GM23338 (cell line): ENCODE data around the gene SMIM28. TPM values are rescaled to one million over a fixed set of nuclear protein-coding genes. Genes with fewer than 3 reads are reported as not detected.
"Not testable (repeated sequence)": the region's sequence is repeated elsewhere in the genome, so short reads cannot be mapped to it uniquely, and the experiment has no call there.

Experiments
- ATAC-seq: fragments of 200-7000 bp; cut with Tn5 transposase; 3 replicates; pipeline ENCODE4 v1.9.1; 2020
- DNase-seq: peaks from one replicate; pipeline ENCODE4 v3.0.0-alpha.2; 2015; ENCODE audit warnings: low spot score
- H2AFZ ChIP-seq: fragments of 200-600 bp; sonication (generic); 2 replicates; pipeline ENCODE4 v1.8.0; 2016; ENCODE audit warnings: antibody characterized with exemption, mild to moderate bottlenecking, moderate library complexity
- H3F3A ChIP-seq: fragments of 200-600 bp; sonication (generic); replicated peaks from 2 replicates; pipeline ENCODE4 v1.8.0; 2017; ENCODE audit warnings: antibody characterized with exemption, mixed run types, low read depth
- H3K27ac ChIP-seq: fragments of 200-600 bp; sonication (generic); 2 replicates; pipeline ENCODE4 v1.6.1; 2016; ENCODE audit warnings: low read depth
- H3K27me3 ChIP-seq: fragments of 200-600 bp; sonication (generic); 2 replicates; pipeline ENCODE4 v1.8.0; 2016; ENCODE audit warnings: mild to moderate bottlenecking, mixed run types, moderate library complexity; ENCODE audit not compliant: insufficient read depth
- H3K36me3 ChIP-seq: fragments of 200-600 bp; sonication (generic); 2 replicates; pipeline ENCODE4 v1.8.0; 2016; ENCODE audit warnings: mild to moderate bottlenecking; ENCODE audit not compliant: insufficient read depth
- H3K4me1 ChIP-seq: fragments of 200-600 bp; sonication (generic); 2 replicates; pipeline ENCODE4 v1.8.0; 2016; ENCODE audit warnings: mild to moderate bottlenecking, moderate library complexity; ENCODE audit not compliant: insufficient read depth
- H3K4me2 ChIP-seq: fragments of 200-600 bp; sonication (generic); 2 replicates; pipeline ENCODE4 v1.7.1; 2017; ENCODE audit warnings: mixed run types
- H3K4me3 ChIP-seq: fragments of 200-600 bp; sonication (generic); 2 replicates; pipeline ENCODE4 v1.6.1; 2016; ENCODE audit warnings: mixed run types
- H3K79me2 ChIP-seq: fragments of 200-600 bp; sonication (generic); replicated peaks from 2 replicates; pipeline ENCODE4 v1.8.0; 2017; ENCODE audit warnings: mild to moderate bottlenecking; ENCODE audit not compliant: insufficient read depth
- H3K9me2 ChIP-seq: fragments of 200-600 bp; sonication (generic); 2 replicates; pipeline ENCODE4 v1.8.0; 2017; ENCODE audit not compliant: insufficient read depth
- H4K20me1 ChIP-seq: fragments of 200-600 bp; sonication (generic); replicated peaks from 2 replicates; pipeline ENCODE4 v1.8.0; 2017; ENCODE audit warnings: mild to moderate bottlenecking; ENCODE audit not compliant: insufficient read depth
- H3K27ac Mint-ChIP-seq: 2 replicates; pipeline ENCODE4 v1.8.0; 2020; ENCODE audit warnings: inconsistent platforms, mild to moderate bottlenecking, moderate library complexity, mixed read lengths
- H3K27me3 Mint-ChIP-seq: 3 replicates; pipeline ENCODE4 v1.8.0; 2022; ENCODE audit warnings: low read depth, mild to moderate bottlenecking, moderate library complexity, mixed read lengths, inconsistent platforms; ENCODE audit not compliant: insufficient read depth, poor library complexity
- H3K36me3 Mint-ChIP-seq: 3 replicates; pipeline ENCODE4 v1.8.0; 2021; ENCODE audit warnings: low read depth, mild to moderate bottlenecking, inconsistent platforms, moderate library complexity, mixed read lengths
- H3K4me1 Mint-ChIP-seq: 3 replicates; pipeline ENCODE4 v1.8.0; 2020; ENCODE audit warnings: mild to moderate bottlenecking, inconsistent platforms, mixed read lengths
- H3K4me3 Mint-ChIP-seq: 3 replicates; pipeline ENCODE4 v1.8.0; 2021; ENCODE audit warnings: moderate library complexity, mild to moderate bottlenecking, inconsistent platforms, mixed read lengths
- H3K9me3 Mint-ChIP-seq: 3 replicates; pipeline ENCODE4 v1.8.0; 2020; ENCODE audit warnings: moderate library complexity, mild to moderate bottlenecking, inconsistent platforms, mixed read lengths
- NANOG ChIP-seq: IDR thresholded peaks from 2 replicates; pipeline ENCODE4 v1.6.1; 2016; ENCODE audit warnings: antibody characterized with exemption, borderline replicate concordance
- POLR2AphosphoS5 ChIP-seq: IDR thresholded peaks from 2 replicates; pipeline ENCODE4 v1.6.1; 2016; ENCODE audit warnings: antibody characterized with exemption, low read depth
- ZNF114 ChIP-seq: fragments of 250-450 bp; sonication (Bioruptor Pico); IDR thresholded peaks from 2 replicates; pipeline ENCODE4 v1.5.0; 2020; ENCODE audit warnings: mild to moderate bottlenecking, moderate library complexity
- polyA plus RNA-seq: library from polyadenylated mRNA; unstranded; fragments of >200 nt; fragmentation: Nextera tagmentation; extraction: Ambion mirVana; gene quantifications from 2 replicates; pipeline ENCODE4 v1.2.1, GENCODE V29; 2016
- total RNA-seq: library from RNA; depleted of rRNA; stranded (reverse); fragments of >200 nt; shearing (Covaris generic); gene quantifications from 2 replicates; pipeline ENCODE4 v1.2.3, GENCODE V29; 2014
- TF ChIP-seq, protein P1 (sequence below), 2 experiments: fragments of 200-600 bp in 1 of 2; sonication (generic) in 1 of 2; conservative IDR thresholded peaks; 2 replicates each; pipeline versions ENCODE4 v1.5.1 to v1.6.1; 2016 to 2017; ENCODE audit warnings: antibody characterized with exemption in 2 of 2, low read depth in 2 of 2, mild to moderate bottlenecking in 2 of 2, moderate library complexity in 1 of 2
- TF ChIP-seq, protein P2 (sequence below): fragments of 250-450 bp; sonication (Bioruptor Pico); IDR thresholded peaks from 2 replicates; pipeline ENCODE4 v1.5.0; 2020; ENCODE audit warnings: mild to moderate bottlenecking, moderate library complexity

The SMIM28 gene
- total and polyA plus RNA-seq, 2 experiments from 2014 or later, result not detected

DNA sequence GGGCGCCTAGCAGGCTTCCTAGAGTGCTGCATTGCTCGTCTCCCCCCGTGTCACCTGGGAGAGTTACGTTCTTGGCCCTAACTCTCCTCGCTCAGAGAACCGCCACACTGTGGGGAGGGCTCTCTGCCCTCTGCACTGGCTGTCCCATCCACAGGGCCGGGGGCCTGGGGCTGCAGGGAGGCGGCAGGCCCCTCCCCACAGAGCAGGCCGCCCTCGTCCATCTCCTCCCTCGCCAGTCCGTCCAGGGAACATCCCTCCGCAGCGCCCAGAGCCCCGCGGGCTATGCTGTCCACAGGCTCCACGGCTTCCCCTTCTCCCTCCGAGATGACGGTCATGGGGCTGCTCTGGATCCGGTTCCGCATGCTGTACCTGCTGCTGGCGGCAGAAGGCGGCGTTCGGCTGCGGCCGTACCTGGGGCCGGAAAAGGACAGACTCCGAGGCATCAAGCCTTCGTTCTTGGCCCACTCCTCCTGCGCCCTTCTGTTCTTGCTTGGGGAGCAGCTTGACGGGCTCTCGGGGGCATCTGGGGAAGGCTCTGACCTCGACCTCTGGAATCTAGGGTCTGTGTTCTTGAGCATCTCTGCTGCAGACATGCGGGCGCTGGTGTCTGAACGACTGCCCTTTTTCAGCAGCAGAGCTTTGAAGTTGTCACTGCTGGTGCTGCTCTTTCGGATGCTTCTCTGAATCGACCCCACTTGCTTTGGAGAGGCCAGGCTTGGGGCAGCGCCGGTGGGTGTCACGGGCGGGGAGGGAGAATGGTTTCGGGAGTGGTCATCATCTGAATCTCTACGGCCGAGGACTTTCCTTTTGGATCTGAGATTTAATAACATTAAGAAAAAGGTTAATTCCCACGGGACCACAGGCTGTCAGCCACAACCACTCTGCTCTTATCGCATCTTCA is 46.5 kb downstream of the SMIM28 start:
- H3K36me3 Mint-ChIP-seq, result peaks cover 27% of the 10 kb centered on the region
- no peaks in the 10 kb centered on the region for H3K9me2 ChIP-seq
- no peaks in the 10 kb centered on the region for H3K79me2 ChIP-seq
- H3K27ac ChIP-seq, result no peak overlapping the region
- no peak overlapping the region for H3K4me3 Mint-ChIP-seq
- TF ChIP-seq, protein P1, sequence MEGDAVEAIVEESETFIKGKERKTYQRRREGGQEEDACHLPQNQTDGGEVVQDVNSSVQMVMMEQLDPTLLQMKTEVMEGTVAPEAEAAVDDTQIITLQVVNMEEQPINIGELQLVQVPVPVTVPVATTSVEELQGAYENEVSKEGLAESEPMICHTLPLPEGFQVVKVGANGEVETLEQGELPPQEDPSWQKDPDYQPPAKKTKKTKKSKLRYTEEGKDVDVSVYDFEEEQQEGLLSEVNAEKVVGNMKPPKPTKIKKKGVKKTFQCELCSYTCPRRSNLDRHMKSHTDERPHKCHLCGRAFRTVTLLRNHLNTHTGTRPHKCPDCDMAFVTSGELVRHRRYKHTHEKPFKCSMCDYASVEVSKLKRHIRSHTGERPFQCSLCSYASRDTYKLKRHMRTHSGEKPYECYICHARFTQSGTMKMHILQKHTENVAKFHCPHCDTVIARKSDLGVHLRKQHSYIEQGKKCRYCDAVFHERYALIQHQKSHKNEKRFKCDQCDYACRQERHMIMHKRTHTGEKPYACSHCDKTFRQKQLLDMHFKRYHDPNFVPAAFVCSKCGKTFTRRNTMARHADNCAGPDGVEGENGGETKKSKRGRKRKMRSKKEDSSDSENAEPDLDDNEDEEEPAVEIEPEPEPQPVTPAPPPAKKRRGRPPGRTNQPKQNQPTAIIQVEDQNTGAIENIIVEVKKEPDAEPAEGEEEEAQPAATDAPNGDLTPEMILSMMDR (conservative IDR thresholded peaks at IDR 0.05; ENCODE audit: low read depth in 2 of 2), result peak in 1 of 2 experiments; percentile 49; a peak in 2 of 4 replicates
- no peak for TF ChIP-seq ZNF114 (CRISPR knock-in tag)
- no peak overlapping the region for H2AFZ ChIP-seq
- no peaks in the 10 kb centered on the region for H3K27me3 ChIP-seq
- H3K4me1 ChIP-seq, result no peaks in the 10 kb centered on the region
- H3F3A ChIP-seq, result no peaks in the 10 kb centered on the region
- H3K9me3 Mint-ChIP-seq, result no peaks in the 10 kb centered on the region
- ATAC-seq (peak; percentile 76), DNase-seq (peak; percentile 53)
- no peaks in the 10 kb centered on the region for H3K36me3 ChIP-seq
- no peak overlapping the region for H3K27ac Mint-ChIP-seq
- H3K4me2 ChIP-seq, result no peak overlapping the region
- H3K27me3 Mint-ChIP-seq, result peaks cover 9% of the 10 kb centered on the region
- peaks cover under 1% of the 10 kb centered on the region; the same call in 2 of the 3 replicates for H3K4me1 Mint-ChIP-seq
- H4K20me1 ChIP-seq, result no peaks in the 10 kb centered on the region; the same call in 1 of the 2 replicates
- H3K4me3 ChIP-seq, result no peak overlapping the region

DNA sequence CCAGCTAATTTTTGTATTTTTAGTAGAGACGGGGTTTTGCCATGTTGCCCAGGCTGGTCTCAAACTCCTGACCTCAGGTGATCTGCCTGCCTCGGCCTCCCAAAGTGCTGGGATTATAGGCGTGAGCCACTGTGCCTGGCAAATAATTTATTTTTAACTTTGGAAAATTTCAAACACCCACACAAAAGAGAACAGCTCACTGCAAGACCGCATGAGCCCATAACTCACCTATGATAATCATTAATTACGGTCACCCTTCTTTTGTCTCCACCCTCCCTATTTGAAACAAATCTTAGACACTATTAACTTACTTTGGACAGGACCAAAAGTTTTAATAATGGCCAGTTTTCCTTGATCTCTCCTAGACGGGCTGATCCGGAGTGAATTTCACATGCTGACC is 47.6 kb downstream of the SMIM28 start:
- H3K4me3 ChIP-seq, H3K4me3 Mint-ChIP-seq, H3F3A ChIP-seq, H3K79me2 ChIP-seq, H3K27ac Mint-ChIP-seq, H3K9me2 ChIP-seq, ATAC-seq, H3K27ac ChIP-seq, H3K27me3 Mint-ChIP-seq, H3K4me1 Mint-ChIP-seq, H3K4me2 ChIP-seq, H2AFZ ChIP-seq, H3K4me1 ChIP-seq, H3K27me3 ChIP-seq, H3K9me3 Mint-ChIP-seq, H4K20me1 ChIP-seq, DNase-seq, H3K36me3 ChIP-seq: not testable (repeated sequence)
- H3K36me3 Mint-ChIP-seq, result peaks cover 24% of the 10 kb centered on the region

DNA sequence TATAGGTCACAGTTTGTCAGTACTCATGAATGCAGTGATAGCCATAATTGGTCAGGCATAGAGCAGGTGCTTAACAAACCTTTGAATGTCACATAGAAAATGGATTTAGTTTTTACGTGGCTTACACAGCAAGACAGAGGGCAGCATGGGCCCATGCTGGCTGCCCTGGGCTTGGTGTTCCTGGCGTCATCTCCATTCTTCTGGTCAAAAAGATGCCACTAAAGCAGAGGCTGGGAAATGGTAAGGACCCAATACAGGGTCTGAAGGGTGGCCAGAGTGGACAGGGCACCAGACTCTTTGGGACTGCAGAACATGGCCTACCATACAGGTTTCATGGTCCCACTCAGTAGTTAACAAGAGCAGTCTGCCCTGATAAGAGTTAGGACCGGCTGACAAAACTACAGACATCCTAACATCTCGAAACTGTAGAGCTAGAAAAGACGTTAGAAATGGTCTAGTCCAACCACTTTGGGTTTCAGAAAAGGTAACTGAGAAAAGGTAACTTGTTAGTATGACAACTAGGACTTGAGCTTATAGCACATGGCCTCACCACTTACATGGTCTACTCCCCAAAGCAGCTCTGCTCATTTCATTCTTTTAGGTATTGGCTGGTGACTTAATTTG is 48.9 kb downstream of the SMIM28 start:
- H3K79me2 ChIP-seq, result no peaks in the 10 kb centered on the region
- H4K20me1 ChIP-seq, result no peaks in the 10 kb centered on the region
- Mint-ChIP-seq H3K4me1 (peaks cover 19% of the 10 kb centered on the region), H3K27ac (no peak overlapping the region), H3K4me3 (no peak overlapping the region), H3K27me3 (peaks cover 4% of the 10 kb centered on the region), H3K9me3 (no peaks in the 10 kb centered on the region), H3K36me3 (peaks cover 18% of the 10 kb centered on the region)
- no peak overlapping the region for H3K27ac ChIP-seq
- DNase-seq (no peak), ATAC-seq (no peak)
- 0 out of 2 replicates have a peak, but pooled peaks cover 7% of the 10 kb centered on the region for H3F3A ChIP-seq
- no peaks in the 10 kb centered on the region for H3K36me3 ChIP-seq
- H2AFZ ChIP-seq, result no peak overlapping the region
- H3K4me1 ChIP-seq, result no peaks in the 10 kb centered on the region
- H3K27me3 ChIP-seq, result no peaks in the 10 kb centered on the region
- no peak overlapping the region for H3K4me3 ChIP-seq
- no peak overlapping the region for H3K4me2 ChIP-seq
- no peaks in the 10 kb centered on the region for H3K9me2 ChIP-seq
- TF ChIP-seq POLR2AphosphoS5 (no peak), NANOG (no peak)
- TF ChIP-seq, protein P2, sequence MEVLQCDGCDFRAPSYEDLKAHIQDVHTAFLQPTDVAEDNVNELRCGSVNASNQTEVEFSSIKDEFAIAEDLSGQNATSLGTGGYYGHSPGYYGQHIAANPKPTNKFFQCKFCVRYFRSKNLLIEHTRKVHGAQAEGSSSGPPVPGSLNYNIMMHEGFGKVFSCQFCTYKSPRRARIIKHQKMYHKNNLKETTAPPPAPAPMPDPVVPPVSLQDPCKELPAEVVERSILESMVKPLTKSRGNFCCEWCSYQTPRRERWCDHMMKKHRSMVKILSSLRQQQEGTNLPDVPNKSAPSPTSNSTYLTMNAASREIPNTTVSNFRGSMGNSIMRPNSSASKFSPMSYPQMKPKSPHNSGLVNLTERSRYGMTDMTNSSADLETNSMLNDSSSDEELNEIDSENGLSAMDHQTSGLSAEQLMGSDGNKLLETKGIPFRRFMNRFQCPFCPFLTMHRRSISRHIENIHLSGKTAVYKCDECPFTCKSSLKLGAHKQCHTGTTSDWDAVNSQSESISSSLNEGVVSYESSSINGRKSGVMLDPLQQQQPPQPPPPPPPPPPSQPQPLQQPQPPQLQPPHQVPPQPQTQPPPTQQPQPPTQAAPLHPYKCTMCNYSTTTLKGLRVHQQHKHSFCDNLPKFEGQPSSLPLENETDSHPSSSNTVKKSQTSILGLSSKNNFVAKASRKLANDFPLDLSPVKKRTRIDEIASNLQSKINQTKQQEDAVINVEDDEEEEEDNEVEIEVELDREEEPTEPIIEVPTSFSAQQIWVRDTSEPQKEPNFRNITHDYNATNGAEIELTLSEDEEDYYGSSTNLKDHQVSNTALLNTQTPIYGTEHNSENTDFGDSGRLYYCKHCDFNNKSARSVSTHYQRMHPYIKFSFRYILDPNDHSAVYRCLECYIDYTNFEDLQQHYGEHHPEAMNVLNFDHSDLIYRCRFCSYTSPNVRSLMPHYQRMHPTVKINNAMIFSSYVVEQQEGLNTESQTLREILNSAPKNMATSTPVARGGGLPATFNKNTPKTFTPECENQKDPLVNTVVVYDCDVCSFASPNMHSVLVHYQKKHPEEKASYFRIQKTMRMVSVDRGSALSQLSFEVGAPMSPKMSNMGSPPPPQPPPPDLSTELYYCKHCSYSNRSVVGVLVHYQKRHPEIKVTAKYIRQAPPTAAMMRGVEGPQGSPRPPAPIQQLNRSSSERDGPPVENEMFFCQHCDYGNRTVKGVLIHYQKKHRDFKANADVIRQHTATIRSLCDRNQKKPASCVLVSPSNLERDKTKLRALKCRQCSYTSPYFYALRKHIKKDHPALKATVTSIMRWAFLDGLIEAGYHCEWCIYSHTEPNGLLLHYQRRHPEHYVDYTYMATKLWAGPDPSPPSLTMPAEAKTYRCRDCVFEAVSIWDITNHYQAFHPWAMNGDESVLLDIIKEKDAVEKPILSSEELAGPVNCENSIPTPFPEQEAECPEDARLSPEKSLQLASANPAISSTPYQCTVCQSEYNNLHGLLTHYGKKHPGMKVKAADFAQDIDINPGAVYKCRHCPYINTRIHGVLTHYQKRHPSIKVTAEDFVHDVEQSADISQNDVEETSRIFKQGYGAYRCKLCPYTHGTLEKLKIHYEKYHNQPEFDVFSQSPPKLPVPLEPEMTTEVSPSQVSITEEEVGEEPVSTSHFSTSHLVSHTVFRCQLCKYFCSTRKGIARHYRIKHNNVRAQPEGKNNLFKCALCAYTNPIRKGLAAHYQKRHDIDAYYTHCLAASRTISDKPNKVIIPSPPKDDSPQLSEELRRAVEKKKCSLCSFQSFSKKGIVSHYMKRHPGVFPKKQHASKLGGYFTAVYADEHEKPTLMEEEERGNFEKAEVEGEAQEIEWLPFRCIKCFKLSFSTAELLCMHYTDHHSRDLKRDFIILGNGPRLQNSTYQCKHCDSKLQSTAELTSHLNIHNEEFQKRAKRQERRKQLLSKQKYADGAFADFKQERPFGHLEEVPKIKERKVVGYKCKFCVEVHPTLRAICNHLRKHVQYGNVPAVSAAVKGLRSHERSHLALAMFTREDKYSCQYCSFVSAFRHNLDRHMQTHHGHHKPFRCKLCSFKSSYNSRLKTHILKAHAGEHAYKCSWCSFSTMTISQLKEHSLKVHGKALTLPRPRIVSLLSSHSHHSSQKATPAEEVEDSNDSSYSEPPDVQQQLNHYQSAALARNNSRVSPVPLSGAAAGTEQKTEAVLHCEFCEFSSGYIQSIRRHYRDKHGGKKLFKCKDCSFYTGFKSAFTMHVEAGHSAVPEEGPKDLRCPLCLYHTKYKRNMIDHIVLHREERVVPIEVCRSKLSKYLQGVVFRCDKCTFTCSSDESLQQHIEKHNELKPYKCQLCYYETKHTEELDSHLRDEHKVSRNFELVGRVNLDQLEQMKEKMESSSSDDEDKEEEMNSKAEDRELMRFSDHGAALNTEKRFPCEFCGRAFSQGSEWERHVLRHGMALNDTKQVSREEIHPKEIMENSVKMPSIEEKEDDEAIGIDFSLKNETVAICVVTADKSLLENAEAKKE (CRISPR knock-in tag), result no peak
